Measurements from ENCODE around the gene EPB41.
"Not testable (repeated sequence)": the region's sequence is repeated elsewhere in the genome, so short reads cannot be mapped to it uniquely, and the experiment has no call there.

Gene EPB41

GRCh38 chr1:29029667-29030066 lies 115.3 kb downstream of the EPB41 start:
- no peak for DNase-seq (ENCODE audit: low read depth)
- H3K4me3 ChIP-seq (ENCODE audit: control insufficient read depth, low read depth, low read length), result no peak overlapping the region
- TF ChIP-seq, protein P1, sequence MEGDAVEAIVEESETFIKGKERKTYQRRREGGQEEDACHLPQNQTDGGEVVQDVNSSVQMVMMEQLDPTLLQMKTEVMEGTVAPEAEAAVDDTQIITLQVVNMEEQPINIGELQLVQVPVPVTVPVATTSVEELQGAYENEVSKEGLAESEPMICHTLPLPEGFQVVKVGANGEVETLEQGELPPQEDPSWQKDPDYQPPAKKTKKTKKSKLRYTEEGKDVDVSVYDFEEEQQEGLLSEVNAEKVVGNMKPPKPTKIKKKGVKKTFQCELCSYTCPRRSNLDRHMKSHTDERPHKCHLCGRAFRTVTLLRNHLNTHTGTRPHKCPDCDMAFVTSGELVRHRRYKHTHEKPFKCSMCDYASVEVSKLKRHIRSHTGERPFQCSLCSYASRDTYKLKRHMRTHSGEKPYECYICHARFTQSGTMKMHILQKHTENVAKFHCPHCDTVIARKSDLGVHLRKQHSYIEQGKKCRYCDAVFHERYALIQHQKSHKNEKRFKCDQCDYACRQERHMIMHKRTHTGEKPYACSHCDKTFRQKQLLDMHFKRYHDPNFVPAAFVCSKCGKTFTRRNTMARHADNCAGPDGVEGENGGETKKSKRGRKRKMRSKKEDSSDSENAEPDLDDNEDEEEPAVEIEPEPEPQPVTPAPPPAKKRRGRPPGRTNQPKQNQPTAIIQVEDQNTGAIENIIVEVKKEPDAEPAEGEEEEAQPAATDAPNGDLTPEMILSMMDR (IDR thresholded peaks at IDR 0.05; ENCODE audit: control insufficient read depth, insufficient read depth, low read depth, low read length, missing control alignments), result no peak

DNA sequence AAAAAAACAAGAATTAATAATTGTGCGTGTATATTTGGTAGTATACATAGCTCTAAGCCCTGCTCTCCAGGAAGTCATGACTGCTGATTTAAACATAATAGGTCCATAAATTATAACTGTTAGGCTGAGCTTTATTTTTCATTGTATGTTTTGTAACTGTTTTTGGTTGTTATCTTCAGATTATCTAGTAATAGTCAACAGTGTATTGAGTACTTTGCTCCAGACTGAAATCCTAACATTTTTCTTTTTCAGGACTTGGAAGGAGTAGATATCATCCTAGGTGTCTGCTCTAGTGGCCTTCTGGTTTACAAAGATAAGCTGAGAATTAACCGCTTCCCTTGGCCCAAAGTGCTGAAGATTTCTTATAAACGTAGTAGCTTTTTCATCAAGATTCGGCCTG lies 118.5 kb downstream of the EPB41 start:
- TF ChIP-seq, protein P1 (IDR thresholded peaks at IDR 0.05; ENCODE audit: control insufficient read depth, insufficient read depth, low read depth, low read length, missing control alignments), result no peak
- H3K4me3 ChIP-seq (ENCODE audit: control insufficient read depth, low read depth, low read length), result no peak overlapping the region
- no peak for DNase-seq (ENCODE audit: low read depth)

DNA sequence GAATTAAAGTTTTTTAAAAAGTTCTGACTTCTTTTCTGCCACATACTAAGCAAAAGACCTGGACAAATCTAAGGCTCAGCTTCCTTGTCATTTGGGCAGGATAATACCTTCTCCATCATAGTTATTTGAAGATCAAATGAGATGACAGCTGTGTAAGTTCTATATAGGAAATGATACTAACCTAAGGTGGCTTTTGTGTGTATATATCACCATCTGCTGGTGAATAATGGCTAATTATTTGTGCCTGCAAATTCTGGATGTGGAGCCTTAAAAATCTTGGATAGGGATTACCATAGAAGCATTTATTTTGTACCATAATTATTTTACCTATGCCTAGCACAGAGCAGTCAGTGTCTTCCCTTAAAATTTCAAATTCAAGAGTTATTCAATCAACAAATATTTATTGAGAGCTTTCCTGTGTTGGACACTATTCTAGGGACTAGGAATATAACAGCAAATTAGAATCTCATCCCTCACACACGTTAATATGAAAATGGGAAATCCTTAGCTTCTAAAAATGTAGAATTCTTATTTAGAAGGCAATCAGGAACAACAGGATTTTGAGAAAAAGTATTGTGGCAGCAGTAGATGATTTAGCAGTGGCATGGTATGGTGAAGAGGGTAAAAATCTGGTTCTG lies 119.6 kb downstream of the EPB41 start:
- no peak overlapping the region for H3K4me3 ChIP-seq (ENCODE audit: control insufficient read depth, low read depth, low read length)
- TF ChIP-seq, protein P1 (IDR thresholded peaks at IDR 0.05; ENCODE audit: control insufficient read depth, insufficient read depth, low read depth, low read length, missing control alignments), result peak; percentile 54
- no peak for DNase-seq (ENCODE audit: low read depth)

DNA sequence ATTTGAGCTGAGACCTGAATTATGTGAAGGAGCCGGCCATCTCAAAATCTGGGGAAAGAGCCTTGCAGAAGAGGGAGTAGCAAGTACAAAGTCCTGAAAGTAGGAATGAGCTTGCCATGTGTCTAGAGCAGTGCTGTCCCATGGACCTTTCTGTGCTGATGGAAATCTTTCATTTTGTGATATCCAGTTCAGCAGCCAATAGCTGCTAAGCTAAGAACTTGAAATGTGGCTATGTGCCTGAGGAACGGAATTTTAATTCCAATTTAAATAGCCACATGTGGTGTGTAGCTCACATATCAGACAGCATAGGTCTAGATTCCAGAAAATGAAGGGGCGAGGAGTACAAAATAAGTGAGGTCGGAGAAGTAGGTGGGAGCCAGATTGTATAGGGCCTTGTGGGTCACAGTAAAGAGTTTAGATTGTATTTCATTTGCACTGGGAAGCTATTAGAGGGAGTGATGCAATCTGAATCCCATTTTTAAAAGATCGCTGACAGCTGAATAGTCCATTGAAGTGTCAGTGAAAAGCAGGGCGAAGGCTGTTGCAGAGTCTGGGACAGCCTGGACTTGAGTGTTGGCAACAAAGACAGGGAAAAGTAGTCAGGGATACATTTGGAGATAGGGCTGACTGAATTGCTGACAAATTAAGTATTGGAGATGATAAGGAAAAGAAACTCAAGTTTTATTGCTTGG lies 129.1 kb downstream of the EPB41 start:
- no peak overlapping the region for H3K4me3 ChIP-seq (ENCODE audit: control insufficient read depth, low read depth, low read length)
- TF ChIP-seq, protein P1 (IDR thresholded peaks at IDR 0.05; ENCODE audit: control insufficient read depth, insufficient read depth, low read depth, low read length, missing control alignments), result no peak
- DNase-seq (ENCODE audit: low read depth), result no peak

DNA sequence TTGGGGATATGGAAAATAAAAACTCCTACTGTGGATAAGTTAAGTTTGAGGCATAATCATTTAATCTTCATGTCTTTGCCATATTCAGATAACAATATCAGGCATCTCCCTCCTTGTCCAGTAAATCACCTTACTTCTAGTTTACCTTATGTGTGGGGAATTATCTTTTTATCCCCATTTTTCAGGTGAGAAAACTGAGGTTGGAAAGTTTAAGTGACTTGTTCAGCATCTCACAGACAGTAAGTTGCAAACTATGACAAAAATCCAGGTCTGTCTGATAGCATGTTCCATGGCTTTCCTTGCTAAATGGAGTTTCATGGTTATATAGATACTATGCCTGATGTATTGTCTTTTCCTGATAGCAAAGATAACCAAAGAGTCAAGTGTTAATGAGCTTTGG lies 129.6 kb downstream of the EPB41 start:
- no peak overlapping the region for H3K4me3 ChIP-seq (ENCODE audit: control insufficient read depth, low read depth, low read length)
- TF ChIP-seq, protein P1 (IDR thresholded peaks at IDR 0.05; ENCODE audit: control insufficient read depth, insufficient read depth, low read depth, low read length, missing control alignments), result no peak
- DNase-seq (ENCODE audit: low read depth), result no peak

- H3K4me3 ChIP-seq (ENCODE audit: control insufficient read depth, low read depth, low read length); DNase-seq (ENCODE audit: low read depth): not testable (repeated sequence)
These were observed 131.3 kb downstream of the EPB41 start for GRCh38 chr1:29045663-29046062.

DNA sequence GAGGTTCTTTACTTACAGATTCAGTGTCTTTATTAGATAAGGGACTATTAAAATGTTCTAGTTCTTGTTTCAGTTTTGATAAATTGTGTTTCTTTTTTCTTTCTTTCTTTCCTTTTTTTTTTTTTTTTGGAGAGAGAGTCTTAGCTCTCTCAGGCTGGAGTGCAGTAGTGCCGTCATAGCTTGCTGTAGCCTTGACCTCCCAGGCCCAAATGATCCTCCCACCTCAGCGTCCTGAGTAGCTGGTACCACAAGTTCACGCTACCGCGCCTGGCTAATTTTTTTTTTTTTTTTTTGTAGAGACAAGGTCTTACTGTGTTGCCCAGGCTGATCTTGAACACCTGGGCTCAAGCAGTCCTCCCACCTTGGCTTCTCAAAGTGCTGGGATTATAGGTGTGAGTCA lies 132.8 kb downstream of the EPB41 start:
- DNase-seq (ENCODE audit: low read depth), result no peak
- TF ChIP-seq, protein P1 (IDR thresholded peaks at IDR 0.05; ENCODE audit: control insufficient read depth, insufficient read depth, low read depth, low read length, missing control alignments), result no peak
- no peak overlapping the region for H3K4me3 ChIP-seq (ENCODE audit: control insufficient read depth, low read depth, low read length)

All from AG09309 (cell line).